HG03196 (cell line): ENCODE data around the gene PRDM9.
"Not testable (repeated sequence)": the region's sequence is repeated elsewhere in the genome, so short reads cannot be mapped to it uniquely, and the experiment has no call there.

ENCODE experiments used
- ATAC-seq: cut with Tn5 transposase; IDR thresholded peaks from one replicate; pipeline ENCODE4 v1.9.1; 2021; ENCODE audit not compliant: unreplicated experiment

The PRDM9 gene

DNA sequence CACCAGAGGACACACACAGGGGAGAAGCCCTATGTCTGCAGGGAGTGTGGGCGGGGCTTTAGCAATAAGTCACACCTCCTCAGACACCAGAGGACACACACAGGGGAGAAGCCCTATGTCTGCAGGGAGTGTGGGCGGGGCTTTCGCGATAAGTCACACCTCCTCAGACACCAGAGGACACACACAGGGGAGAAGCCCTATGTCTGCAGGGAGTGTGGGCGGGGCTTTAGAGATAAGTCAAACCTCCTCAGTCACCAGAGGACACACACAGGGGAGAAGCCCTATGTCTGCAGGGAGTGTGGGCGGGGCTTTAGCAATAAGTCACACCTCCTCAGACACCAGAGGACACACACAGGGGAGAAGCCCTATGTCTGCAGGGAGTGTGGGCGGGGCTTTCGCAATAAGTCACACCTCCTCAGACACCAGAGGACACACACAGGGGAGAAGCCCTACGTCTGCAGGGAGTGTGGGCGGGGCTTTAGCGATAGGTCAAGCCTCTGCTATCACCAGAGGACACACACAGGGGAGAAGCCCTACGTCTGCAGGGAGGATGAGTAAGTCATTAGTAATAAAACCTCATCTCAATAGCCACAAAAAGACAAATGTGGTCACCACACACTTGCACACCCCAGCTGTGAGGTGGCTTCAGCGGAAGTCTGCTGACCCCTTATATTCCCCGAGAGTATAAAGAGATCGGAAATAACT, 20.0 kb downstream of the PRDM9 start:
- ATAC-seq = not testable (repeated sequence)

DNA sequence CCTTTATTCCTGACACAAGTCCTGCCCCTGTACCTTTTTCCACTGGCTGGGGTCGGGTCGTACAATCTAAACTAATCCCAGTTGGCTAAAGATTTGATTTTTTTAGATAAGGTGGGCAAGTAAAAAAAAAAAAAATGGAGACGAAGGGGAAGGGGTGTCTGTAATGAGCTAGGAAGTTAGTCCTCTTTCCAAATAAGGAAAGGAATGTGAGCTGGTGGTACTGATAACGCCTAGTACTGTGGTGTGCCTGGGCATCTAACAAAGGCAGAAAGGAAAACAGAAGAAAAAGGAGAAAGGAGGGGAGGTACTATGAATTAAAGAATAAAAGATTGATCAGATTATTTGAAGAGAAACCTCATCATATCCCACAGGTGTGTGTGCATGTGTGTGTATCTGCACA, 21.3 kb downstream of the PRDM9 start:
- no peak for ATAC-seq

DNA sequence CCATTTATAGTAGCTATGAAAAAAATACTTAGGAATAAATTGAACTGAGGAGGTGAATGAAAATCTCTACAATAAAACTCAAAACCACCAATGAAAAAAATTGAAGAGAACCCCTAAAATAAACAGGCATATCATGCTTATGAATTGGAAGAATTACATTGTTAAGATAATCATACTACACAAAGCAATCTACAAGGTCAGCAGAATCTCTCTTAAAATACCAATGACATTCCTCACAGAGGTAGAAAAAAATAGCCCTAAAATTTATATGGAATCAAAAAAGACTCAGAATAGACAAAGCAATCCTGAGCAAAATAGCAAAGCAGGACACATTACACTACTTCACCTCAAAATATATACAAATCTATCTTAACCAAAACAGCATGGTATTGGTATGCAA, 23.2 kb downstream of the PRDM9 start:
- ATAC-seq = no peak

DNA sequence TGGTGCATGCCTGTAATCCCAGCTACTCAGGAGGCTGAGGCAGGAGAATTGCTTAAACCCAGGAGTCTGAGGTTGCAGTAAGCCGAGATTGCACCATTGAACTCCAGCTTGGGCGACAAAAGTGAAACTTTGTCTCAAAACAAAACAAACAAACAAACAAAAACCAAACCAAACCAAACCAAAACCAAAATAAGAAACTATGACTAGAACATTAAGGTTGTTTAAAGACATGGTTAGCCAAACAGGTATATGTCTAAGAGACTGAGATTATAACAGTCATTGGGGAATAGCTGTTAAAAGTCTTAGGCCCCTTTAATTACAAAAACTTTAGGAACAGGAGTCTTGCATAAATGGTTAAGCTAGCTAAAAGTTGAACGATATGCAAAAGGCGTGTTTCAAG, 63.6 kb downstream of the PRDM9 start:
- no peak for ATAC-seq
